Measurements from ENCODE around the gene C11orf98.

- TF ChIP-seq CTCF (IDR thresholded peaks at IDR 0.05; ENCODE audit: low read depth, low read length, poor library complexity, severe bottlenecking) (no peak), EZH2phosphoT487 (IDR thresholded peaks at IDR 0.05; ENCODE audit: borderline replicate concordance, low read length) (no peak)
These were observed 17.5 kb upstream of the C11orf98 start for GRCh38 chr11:62682518-62682917.
